Measurements from ENCODE around the gene HMCN2.

Gene HMCN2

DNA sequence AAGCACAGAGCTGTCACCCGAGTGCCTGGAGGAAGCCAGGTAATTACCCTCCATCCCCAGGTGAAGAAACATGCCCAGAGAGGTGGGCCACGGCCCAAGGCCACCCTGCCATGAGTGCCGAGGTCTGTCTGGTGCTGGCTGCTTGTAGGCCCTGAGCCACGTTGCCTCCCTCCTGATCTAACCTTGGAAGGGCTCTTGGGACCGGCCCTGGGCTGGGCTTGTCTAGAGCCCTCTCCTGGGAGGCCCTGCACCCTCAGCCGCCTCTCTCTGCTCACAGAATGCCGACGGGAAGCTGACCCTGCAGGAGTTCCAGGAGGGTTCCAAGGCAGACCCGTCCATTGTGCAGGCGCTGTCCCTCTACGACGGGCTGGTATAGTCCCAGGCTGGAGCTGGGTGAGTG lies 39.4 kb upstream of the HMCN2 start:
- no peak overlapping the region for H3K4me3 ChIP-seq (ENCODE audit: low read depth, low read length)
- no peak for DNase-seq (ENCODE audit: low read depth)
- TF ChIP-seq, protein P1, sequence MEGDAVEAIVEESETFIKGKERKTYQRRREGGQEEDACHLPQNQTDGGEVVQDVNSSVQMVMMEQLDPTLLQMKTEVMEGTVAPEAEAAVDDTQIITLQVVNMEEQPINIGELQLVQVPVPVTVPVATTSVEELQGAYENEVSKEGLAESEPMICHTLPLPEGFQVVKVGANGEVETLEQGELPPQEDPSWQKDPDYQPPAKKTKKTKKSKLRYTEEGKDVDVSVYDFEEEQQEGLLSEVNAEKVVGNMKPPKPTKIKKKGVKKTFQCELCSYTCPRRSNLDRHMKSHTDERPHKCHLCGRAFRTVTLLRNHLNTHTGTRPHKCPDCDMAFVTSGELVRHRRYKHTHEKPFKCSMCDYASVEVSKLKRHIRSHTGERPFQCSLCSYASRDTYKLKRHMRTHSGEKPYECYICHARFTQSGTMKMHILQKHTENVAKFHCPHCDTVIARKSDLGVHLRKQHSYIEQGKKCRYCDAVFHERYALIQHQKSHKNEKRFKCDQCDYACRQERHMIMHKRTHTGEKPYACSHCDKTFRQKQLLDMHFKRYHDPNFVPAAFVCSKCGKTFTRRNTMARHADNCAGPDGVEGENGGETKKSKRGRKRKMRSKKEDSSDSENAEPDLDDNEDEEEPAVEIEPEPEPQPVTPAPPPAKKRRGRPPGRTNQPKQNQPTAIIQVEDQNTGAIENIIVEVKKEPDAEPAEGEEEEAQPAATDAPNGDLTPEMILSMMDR (IDR thresholded peaks at IDR 0.05; ENCODE audit: insufficient read depth, low read depth, low read length, missing control alignments), result no peak

DNA sequence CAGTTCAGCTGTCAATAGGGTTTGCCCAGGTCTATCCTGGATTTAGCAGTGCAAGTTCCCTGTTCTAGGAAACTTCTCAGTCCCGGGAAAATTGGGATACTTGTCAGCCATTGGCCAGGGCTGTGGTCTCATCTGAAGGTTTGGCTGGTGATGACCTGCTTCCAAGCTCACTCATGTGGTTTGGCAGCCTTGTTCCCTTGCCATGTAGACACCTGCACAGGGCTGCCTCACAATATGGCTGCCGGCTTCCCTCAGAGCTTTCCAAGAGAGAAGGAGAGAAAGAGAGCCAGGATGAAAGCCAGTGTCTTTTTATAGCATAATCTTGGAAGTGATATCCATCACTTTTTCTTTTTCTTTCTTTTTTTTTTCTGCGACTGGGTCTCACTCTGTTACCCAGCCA lies 37.7 kb upstream of the HMCN2 start:
- no peak for DNase-seq (ENCODE audit: low read depth)
- TF ChIP-seq, protein P1 (IDR thresholded peaks at IDR 0.05; ENCODE audit: insufficient read depth, low read depth, low read length, missing control alignments), result no peak

DNA sequence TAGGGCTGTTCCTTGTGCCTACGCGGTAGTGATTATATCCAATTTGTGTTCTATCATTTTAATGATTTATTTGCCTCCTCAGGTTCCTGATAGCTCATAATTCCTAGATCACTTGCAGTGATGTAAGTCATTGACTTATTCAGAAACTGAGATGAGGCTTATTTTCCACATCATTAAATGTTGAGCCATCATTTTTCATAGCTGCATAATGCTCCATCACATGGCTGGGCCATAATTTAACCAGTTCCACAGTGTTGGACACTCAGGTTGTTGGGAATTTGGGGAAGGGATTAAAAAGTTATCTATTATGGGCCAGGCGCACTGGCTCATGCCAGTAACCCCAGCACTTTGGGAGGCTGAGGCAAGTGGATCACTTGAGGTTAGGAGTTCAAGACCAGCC lies 35.8 kb upstream of the HMCN2 start:
- TF ChIP-seq, protein P1 (IDR thresholded peaks at IDR 0.05; ENCODE audit: insufficient read depth, low read depth, low read length, missing control alignments), result no peak
- no peak for DNase-seq (ENCODE audit: low read depth)
- H3K4me3 ChIP-seq (ENCODE audit: low read depth, low read length), result no peak overlapping the region

More for the DNA sequence above, 37.7 kb upstream of the HMCN2 start:
- no peak overlapping the region for H3K4me3 ChIP-seq (ENCODE audit: low read depth, low read length)

DNA sequence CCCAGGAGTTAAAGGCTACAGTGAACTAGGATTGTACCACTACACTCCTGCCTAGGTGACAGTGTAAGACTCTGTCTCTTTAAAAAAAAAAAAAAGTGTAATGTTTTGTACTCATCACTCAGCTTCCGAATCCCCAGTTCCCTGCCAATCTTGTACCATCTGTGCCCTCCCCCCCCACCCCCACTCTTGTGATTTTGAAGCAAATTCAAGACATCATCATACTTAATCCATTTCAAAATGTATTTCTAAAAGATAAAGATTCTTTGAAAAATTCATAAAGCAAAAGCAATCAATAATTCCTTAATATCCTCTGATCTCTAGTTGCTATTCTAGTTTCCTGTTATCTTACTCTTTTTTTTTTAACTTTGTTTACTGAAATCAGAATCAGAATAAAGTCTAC lies 34.9 kb upstream of the HMCN2 start:
- no peak overlapping the region for H3K4me3 ChIP-seq (ENCODE audit: low read depth, low read length)
- no peak for DNase-seq (ENCODE audit: low read depth)
- TF ChIP-seq, protein P1 (IDR thresholded peaks at IDR 0.05; ENCODE audit: insufficient read depth, low read depth, low read length, missing control alignments), result no peak

DNA sequence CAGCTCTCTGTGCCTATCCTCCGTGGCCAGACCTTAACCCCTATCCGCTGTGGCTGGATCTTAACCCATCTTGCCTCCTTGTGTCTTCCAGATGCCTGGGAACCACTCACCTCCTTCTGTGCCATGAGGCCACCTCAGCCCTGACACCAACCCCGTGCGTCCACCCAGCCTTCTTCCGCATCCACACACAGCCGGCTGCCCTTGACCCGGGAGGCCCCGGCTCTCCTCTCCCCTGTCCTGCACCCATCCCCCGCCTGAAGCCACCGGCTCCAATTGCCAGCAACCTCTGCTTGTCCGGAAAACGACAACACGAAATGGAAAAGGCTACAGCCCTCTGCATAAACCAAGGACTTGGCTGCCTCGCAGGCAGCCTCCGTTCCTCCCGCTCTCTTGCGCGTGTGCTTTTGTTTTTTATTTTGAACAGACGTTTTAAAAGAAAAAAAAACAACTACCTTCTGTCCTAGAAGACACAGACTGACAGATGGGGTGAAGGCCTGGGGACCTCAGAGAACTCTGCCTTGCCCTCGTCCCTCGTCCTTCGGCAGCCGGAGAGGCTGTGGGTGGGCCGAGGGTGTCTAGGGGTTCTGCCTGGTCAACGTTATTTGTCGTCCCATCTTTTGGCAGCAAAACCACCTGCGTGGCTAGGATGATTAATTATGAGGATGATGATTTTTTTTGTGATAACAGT lies 32.5 kb upstream of the HMCN2 start:
- H3K4me3 ChIP-seq (ENCODE audit: low read depth, low read length), result no peak overlapping the region
- no peak for DNase-seq (ENCODE audit: low read depth)
- TF ChIP-seq, protein P1 (IDR thresholded peaks at IDR 0.05; ENCODE audit: insufficient read depth, low read depth, low read length, missing control alignments), result no peak

DNA sequence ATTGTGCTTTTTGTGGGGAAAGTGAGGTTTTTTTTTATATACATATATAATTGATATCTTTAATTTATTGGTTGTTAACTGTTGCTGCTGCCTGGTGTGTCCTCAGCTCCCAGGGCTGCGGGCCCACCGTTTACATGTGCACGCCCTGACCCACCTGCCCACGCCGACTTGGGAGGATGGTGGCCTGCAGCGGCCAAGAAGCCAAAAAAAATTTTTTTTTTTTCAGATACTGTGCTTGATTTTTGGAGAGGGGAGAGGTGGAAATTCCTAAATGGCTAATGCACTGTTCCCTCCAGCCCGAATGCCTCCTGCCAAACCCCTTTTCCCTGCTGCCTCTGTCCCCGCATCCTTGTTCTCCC lies 32.0 kb upstream of the HMCN2 start:
- DNase-seq (ENCODE audit: low read depth), result no peak
- TF ChIP-seq, protein P1 (IDR thresholded peaks at IDR 0.05; ENCODE audit: insufficient read depth, low read depth, low read length, missing control alignments), result no peak

More for the DNA sequence above, 32.0 kb upstream of the HMCN2 start:
- no peak overlapping the region for H3K4me3 ChIP-seq (ENCODE audit: low read depth, low read length)

All from GM12865 (cell line).